ENCODE data around the gene TEX51.

Gene TEX51

DNA sequence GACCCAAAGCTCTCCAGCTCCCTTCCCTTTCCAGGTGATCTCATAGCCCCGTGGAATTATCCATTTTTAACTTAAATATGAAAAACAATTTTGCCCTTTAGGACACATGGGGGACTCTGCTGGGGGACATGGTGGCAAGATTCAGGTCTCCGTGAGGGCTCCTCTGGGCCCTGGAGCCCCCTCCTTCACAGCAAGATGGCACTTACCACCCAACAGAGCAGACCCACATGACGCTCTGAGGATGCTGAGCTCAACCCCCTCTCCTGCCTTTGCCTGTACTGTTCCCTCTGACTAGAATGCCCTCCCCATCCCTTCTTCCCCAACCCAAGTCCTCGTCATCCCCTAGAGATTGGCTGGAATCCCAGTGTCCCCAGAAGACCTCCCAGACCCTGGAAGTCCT lies 17.2 kb downstream of the TEX51 start:
- DNase-seq, result no peak
- ATAC-seq, result no peak

DNA sequence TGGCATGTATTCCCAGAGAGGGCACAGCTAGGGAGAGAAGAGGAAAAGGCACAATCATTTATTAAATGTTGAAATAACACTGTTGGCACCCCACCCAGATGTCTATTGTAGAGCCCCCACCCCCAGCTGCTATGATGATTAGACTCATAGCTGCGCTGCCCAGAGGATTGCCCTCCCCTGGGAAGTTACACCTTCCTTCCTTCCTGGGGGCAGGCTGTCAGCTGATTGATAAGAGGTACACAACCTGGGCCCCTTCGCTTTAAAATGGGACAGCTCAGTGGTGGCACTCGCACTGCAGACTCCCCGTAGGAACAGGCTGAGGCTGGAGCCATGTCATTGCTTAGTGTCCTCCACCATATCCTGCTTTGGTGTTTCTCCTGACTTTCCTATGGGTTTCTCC lies 18.1 kb downstream of the TEX51 start:
- no peak for DNase-seq

GRCh38 chr2:126921066-126921465 lies 22.4 kb downstream of the TEX51 start:
- no peak for DNase-seq
- ATAC-seq, result no peak

More for the DNA sequence above, 18.1 kb downstream of the TEX51 start:
- ATAC-seq, result no peak

GRCh38 chr2:126930970-126931590 lies 32.4 kb downstream of the TEX51 start:
- no peak for ATAC-seq
- DNase-seq, result no peak

DNA sequence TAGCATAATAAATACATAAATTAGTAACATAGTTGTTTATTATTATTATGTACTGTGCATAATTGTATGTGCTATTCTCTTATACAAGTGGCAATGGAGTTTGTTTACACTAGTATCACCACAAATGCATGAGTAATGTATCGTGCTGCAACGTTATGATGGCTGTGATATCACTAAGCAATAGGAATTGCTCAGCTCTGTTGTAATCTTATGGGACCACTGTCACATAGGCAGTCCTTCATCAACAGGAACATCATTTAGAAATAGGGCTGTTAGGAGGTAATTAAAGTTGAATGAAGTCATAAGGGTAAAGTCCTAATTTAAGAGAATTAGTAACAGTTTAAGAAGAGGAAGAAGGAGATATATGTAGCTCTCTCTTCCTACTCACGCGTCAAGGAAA lies 33.8 kb downstream of the TEX51 start:
- ATAC-seq (no peak), DNase-seq (no peak)

DNA sequence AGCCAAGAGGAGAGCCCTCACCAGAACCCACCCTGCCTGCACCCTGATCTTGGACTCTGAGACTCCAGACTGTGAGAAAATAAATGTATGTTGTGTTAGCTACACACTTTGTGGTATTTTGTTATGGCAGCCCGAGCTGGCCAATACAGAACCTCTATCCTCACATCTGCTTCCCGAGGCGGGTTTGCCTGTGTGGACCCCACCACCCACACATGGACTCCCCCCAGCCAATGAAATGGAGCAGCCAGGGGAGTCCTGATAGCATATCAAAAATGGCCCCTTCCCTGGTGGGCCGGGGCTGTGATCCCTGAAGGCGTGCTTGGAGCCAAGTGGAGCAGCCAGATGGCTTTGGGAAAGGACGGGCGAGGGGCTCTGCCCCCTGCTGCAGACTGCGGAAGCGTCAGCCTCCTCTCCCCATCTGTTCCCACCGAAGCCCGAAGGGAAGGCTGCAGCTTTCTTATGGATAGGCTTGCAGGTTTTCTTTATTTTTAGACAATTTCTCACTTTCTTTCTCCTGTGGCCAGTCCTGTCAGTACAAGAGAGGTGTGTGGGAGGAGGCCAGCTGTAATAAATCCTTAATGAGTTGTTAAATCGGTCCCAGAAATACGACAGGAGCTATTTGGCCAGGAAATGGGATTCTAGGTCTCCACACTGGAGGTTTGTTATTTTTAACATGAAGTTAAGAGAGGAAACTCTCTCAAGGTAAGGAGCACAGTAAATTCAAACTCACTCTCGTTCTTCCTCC lies 34.4 kb downstream of the TEX51 start:
- DNase-seq, result no peak

DNA sequence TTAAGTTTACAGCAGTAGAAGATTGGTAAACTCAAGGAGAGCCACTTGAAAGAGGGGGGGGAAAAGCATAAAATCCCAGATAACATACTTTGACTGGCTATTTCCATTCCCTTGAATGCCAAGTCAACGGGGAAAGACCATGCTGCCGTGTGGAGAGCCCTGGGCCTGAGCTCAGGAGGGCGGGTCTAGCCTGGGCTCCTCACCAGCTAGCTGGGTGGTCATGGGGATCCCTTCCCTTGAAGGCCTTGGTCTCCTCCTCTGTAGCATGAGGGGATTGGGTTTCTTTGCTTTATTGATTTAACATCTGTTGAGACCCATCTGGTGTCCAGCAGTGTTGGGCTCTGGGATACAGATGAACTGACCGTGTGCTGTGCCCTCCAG lies 35.0 kb downstream of the TEX51 start:
- DNase-seq (no peak), ATAC-seq (no peak)

More for the DNA sequence above, 34.4 kb downstream of the TEX51 start:
- no peak for ATAC-seq

- no peak for ATAC-seq
- no peak for DNase-seq
Measured at GRCh38 chr2:126934809-126935208, 36.1 kb downstream of the TEX51 start.

- no peak for ATAC-seq
- no peak for DNase-seq
Measured at GRCh38 chr2:126935774-126936173, 37.1 kb downstream of the TEX51 start.

DNA sequence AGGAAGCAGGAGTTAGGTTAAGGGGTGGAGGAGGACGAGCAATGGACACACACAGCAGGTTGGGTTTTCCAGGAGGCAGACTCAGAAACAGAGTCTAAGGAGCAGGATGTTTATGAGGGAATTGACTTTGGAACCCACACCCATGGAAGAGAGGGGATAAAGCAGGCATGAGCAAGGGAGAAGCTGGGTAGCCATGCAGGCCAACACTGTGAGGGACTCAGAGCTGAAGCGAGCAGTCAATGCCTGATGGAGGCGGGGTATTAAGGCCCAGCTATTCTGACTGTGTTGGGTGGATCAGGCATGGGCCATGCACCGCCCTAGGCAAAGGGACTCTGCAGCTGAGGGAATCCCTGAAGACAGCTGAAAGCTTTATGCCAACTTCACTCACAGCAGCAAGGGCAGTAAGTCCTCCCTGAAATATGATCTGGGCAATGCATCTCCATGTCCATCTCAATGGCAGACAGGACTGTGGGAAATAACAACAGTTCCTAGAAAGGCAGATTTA lies 37.6 kb downstream of the TEX51 start:
- ATAC-seq (no peak), DNase-seq (no peak)

- no peak for DNase-seq
- no peak for ATAC-seq
Measured at GRCh38 chr2:126940331-126940730, 41.6 kb downstream of the TEX51 start.

DNA sequence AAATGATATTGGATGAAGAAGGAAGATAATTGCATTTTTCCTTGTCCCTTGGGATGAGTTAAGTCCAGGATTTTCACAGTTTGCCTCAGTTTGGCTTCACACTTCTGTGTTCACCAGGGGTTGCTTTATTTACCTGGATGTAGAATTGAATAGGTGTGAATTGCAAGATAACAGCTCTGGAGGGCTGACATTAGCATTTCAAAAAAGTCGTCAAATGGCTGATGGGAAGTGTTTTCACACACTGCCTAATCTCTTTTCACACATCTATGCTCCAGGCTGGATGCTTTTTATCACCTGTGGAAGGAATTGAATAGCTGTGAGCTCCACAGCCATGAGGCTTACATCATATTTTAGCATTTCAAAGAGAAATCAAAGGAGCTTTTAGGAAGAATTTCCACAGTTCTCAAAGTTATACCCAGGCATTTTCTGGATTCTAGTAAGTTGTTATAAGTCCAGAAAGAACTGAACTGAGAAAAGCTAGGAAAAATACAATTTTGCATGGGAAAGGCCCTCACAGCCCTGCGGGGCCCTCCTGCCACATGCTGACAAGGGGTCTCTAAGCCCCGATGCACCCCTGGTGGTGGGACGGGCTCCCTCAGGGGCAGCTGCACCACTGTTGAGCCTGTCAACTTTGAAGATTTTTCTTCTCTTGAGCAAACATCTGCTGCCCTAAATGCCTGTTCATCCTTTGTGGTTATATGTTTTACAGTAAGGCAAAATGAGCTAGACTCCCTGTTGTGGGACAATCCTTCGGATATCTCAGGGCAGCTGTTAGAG lies 43.9 kb downstream of the TEX51 start:
- DNase-seq, result no peak
- no peak for ATAC-seq

- no peak for ATAC-seq
- DNase-seq, result no peak
Measured at GRCh38 chr2:126943612-126944348, 45.1 kb downstream of the TEX51 start.

DNA sequence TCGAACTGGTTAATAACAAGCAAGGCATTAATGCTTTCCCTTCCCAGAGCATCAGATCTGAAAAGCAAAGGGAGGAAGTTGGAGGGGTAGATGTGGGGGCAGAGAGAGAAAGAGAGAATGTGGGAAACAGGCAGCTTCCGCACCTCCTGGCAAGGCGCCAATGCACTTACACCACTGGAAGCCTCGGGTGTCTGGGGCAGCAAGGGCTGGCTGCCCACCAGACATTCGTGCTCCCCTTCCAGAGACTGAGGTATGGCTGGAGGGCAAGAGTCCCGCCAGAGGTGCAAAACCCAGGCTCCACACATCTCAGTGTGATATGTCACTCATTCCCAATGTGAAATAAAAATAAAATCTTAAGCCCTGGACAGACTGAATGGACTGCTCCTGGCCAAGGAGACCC lies 46.4 kb downstream of the TEX51 start:
- no peak for DNase-seq
- no peak for ATAC-seq

- ATAC-seq (no peak), DNase-seq (no peak)
Measured at GRCh38 chr2:126946318-126947102, 47.8 kb downstream of the TEX51 start.

- DNase-seq (no peak), ATAC-seq (no peak)
Measured at GRCh38 chr2:126947103-126947429, 48.4 kb downstream of the TEX51 start.

DNA sequence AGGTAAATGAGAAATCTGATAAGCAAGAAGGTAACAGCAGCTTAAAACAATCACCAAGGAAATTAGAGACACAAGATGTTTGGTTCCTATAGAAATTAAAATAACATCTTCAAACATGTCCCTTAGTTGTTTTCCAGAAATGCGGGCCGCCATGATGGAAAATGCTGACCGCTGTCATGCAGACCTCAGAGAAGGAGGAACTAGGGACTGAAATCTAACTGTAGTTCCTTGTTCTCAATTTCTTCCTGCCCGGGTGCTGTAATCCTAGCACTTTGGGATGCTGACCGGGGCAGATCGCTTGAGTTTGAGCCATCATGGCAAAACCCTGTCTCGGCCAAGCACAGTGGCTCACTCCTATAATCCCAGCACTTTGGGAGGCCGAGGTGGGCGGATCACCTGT lies 51.1 kb downstream of the TEX51 start:
- DNase-seq, result no peak
- ATAC-seq, result no peak

DNA sequence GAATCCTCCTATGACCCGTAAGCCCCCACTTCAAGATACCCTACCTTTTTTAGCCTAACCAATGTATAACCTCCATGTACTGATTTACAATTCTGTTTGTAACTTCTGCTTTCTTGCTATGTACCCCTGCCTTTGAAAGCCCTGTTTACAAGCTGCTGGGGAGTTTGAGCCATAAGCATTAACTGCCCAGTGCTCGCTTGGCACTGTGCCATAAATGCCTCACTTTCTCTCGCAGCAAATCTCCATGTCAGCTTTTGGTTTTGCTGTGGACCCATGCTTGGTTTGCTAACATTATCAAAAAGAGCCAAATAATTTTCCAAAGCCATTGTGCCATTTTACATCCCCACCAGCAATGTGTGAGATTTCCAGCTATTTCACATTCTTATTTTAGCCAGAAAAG lies 51.8 kb downstream of the TEX51 start:
- ATAC-seq (no peak), DNase-seq (no peak)

Measured in stimulated activated naive CD8-positive, alpha-beta T cell treated with anti-CD3 and anti-CD28 coated beads, Interleukin-15, Interleukin-2, amounts not matched to agents 100 U/mL and 50 U/mL, for 24 hours (primary cell).